ENCODE results near the gene COL18A1.

Gene COL18A1

GRCh38 chr21:45463871-45464270, 58.9 kb downstream of the COL18A1 start:
- H4K91ac ChIP-seq (ENCODE audit: low read depth, low read length, poor library complexity): no peak overlapping the region
- H2BK15ac ChIP-seq (ENCODE audit: low read length): no peak overlapping the region
- WGBS, 2 donors (ENCODE audit: extremely low coverage in 2 of 2, insufficient read length in 2 of 2, insufficient replicate concordance in 1 of 2): no CpG with 5 or more reads among the region's 7 CpGs
- H2BK5ac ChIP-seq (ENCODE audit: low read length): no peak overlapping the region
- H3K4me3 ChIP-seq (ENCODE audit: low read length in 2 of 2): no peak overlapping the region
- no peak overlapping the region for H2BK120ac ChIP-seq (ENCODE audit: low read depth, low read length)
- no peak overlapping the region for H4K8ac ChIP-seq (ENCODE audit: low read depth, low read length)
- peaks cover 0 to 2% of the 10 kb centered on the region in 2 donors for H3K36me3 ChIP-seq (replicated peaks in 1 of 2; ENCODE audit: control insufficient read depth in 2 of 2, insufficient read depth in 2 of 2, low read length in 2 of 2)
- no peak overlapping the region for H3K4ac ChIP-seq (ENCODE audit: low read length)
- no peak overlapping the region for H3K23ac ChIP-seq (ENCODE audit: low read depth, low read length, poor library complexity)
- no peak overlapping the region for H3K18ac ChIP-seq (ENCODE audit: low read length)
- H3K27me3 ChIP-seq (ENCODE audit: control insufficient read depth in 3 of 3, insufficient read depth in 3 of 3, low read depth in 1 of 3, low read length in 3 of 3): peaks cover 0 to 67% (median 0%) of the 10 kb centered on the region in 3 experiments
- no peak overlapping the region for H3K4me2 ChIP-seq (ENCODE audit: insufficient read depth, low read length, poor library complexity, severe bottlenecking)
- no peak overlapping the region for H2AFZ ChIP-seq (ENCODE audit: low read length)
- H3K27ac ChIP-seq (replicated peaks; ENCODE audit: low read length): no peak overlapping the region
- no peak overlapping the region for H2AK5ac ChIP-seq (ENCODE audit: low read depth, low read length)
- H3K14ac ChIP-seq (ENCODE audit: low read length): no peak overlapping the region
- H3K9me3 ChIP-seq (replicated peaks in 1 of 2; ENCODE audit: control insufficient read depth in 2 of 2, insufficient read depth in 1 of 2, low read depth in 1 of 2, low read length in 2 of 2): peaks cover 17% of the 10 kb centered on the region in 2 donors
- H2BK12ac ChIP-seq (ENCODE audit: low read length): no peak overlapping the region
- no peak overlapping the region for H3K9ac ChIP-seq (ENCODE audit: low read depth, low read length, poor library complexity)
- DNase-seq (ENCODE audit: low spot score): no peak
- H3K79me1 ChIP-seq (ENCODE audit: low read depth, low read length): peaks cover 16% of the 10 kb centered on the region
- peaks cover 0 to under 1% of the 10 kb centered on the region in 2 donors for H3K4me1 ChIP-seq (ENCODE audit: control insufficient read depth in 2 of 2, insufficient read depth in 1 of 2, low read depth in 1 of 2, low read length in 2 of 2)

- H3K4ac ChIP-seq (ENCODE audit: low read length): no peak overlapping the region
- peaks cover 17% of the 10 kb centered on the region in 2 donors for H3K9me3 ChIP-seq (replicated peaks in 1 of 2; ENCODE audit: control insufficient read depth in 2 of 2, insufficient read depth in 1 of 2, low read depth in 1 of 2, low read length in 2 of 2)
- no peak overlapping the region for H3K23ac ChIP-seq (ENCODE audit: low read depth, low read length, poor library complexity)
- H2AFZ ChIP-seq (ENCODE audit: low read length): no peak overlapping the region
- H4K91ac ChIP-seq (ENCODE audit: low read depth, low read length, poor library complexity): no peak overlapping the region
- no peak overlapping the region for H2BK5ac ChIP-seq (ENCODE audit: low read length)
- no peak overlapping the region for H2AK5ac ChIP-seq (ENCODE audit: low read depth, low read length)
- no peak overlapping the region for H3K9ac ChIP-seq (ENCODE audit: low read depth, low read length, poor library complexity)
- no peak overlapping the region for H3K27ac ChIP-seq (replicated peaks; ENCODE audit: low read length)
- H2BK12ac ChIP-seq (ENCODE audit: low read length): no peak overlapping the region
- H3K4me1 ChIP-seq (ENCODE audit: control insufficient read depth in 2 of 2, insufficient read depth in 1 of 2, low read depth in 1 of 2, low read length in 2 of 2): peaks cover 1 to 5% of the 10 kb centered on the region in 2 donors
- H2BK15ac ChIP-seq (ENCODE audit: low read length): no peak overlapping the region
- WGBS, 2 donors (ENCODE audit: extremely low coverage in 2 of 2, insufficient read length in 2 of 2, insufficient replicate concordance in 1 of 2): no CpG with 5 or more reads among the region's 5 CpGs
- no peak overlapping the region for H2BK120ac ChIP-seq (ENCODE audit: low read depth, low read length)
- peaks cover 0 to 2% of the 10 kb centered on the region in 2 donors for H3K36me3 ChIP-seq (replicated peaks in 1 of 2; ENCODE audit: control insufficient read depth in 2 of 2, insufficient read depth in 2 of 2, low read length in 2 of 2)
- no peak overlapping the region for H3K4me2 ChIP-seq (ENCODE audit: insufficient read depth, low read length, poor library complexity, severe bottlenecking)
- DNase-seq (ENCODE audit: low spot score): no peak
- H4K8ac ChIP-seq (ENCODE audit: low read depth, low read length): no peak overlapping the region
- no peak overlapping the region for H3K18ac ChIP-seq (ENCODE audit: low read length)
- peaks cover 0 to 70% (median 0%) of the 10 kb centered on the region in 3 experiments for H3K27me3 ChIP-seq (ENCODE audit: control insufficient read depth in 3 of 3, insufficient read depth in 3 of 3, low read depth in 1 of 3, low read length in 3 of 3)
- H3K14ac ChIP-seq (ENCODE audit: low read length): no peak overlapping the region
- H3K4me3 ChIP-seq (ENCODE audit: low read length in 2 of 2): no peak overlapping the region
- H3K79me1 ChIP-seq (ENCODE audit: low read depth, low read length): peaks cover 15% of the 10 kb centered on the region
Measured at GRCh38 chr21:45464309-45464708, 59.3 kb downstream of the COL18A1 start.

- H3K79me1 ChIP-seq (ENCODE audit: low read depth, low read length): peaks cover 10% of the 10 kb centered on the region
Measured at GRCh38 chr21:45465105-45465504, 60.1 kb downstream of the COL18A1 start.

GRCh38 chr21:45465611-45466329, 60.8 kb downstream of the COL18A1 start:
- no peak overlapping the region for H2AFZ ChIP-seq (ENCODE audit: low read length)
- H2BK120ac ChIP-seq (ENCODE audit: low read depth, low read length): no peak overlapping the region
- H3K4ac ChIP-seq (ENCODE audit: low read length): no peak overlapping the region
- H3K9ac ChIP-seq (ENCODE audit: low read depth, low read length, poor library complexity): peak overlapping the region; percentile 25
- no peaks in the 10 kb centered on the region for H3K36me3 ChIP-seq (replicated peaks in 1 of 2; ENCODE audit: control insufficient read depth in 2 of 2, insufficient read depth in 2 of 2, low read length in 2 of 2)
- H2BK12ac ChIP-seq (ENCODE audit: low read length): no peak overlapping the region
- H3K9me3 ChIP-seq (replicated peaks in 1 of 2; ENCODE audit: control insufficient read depth in 2 of 2, insufficient read depth in 1 of 2, low read depth in 1 of 2, low read length in 2 of 2): peaks cover 12 to 14% of the 10 kb centered on the region in 2 donors
- no peak overlapping the region for H3K23ac ChIP-seq (ENCODE audit: low read depth, low read length, poor library complexity)
- H2AK5ac ChIP-seq (ENCODE audit: low read depth, low read length): peak overlapping the region; percentile 58
- no peak overlapping the region for H4K91ac ChIP-seq (ENCODE audit: low read depth, low read length, poor library complexity)
- H3K27ac ChIP-seq (replicated peaks; ENCODE audit: low read length): no peak overlapping the region
- H3K4me3 ChIP-seq (ENCODE audit: low read length in 2 of 2): no peak overlapping the region
- no peak overlapping the region for H3K14ac ChIP-seq (ENCODE audit: low read length)
- peak overlapping the region; percentile 70 for H3K18ac ChIP-seq (ENCODE audit: low read length)
- H4K8ac ChIP-seq (ENCODE audit: low read depth, low read length): no peak overlapping the region
- H2BK15ac ChIP-seq (ENCODE audit: low read length): no peak overlapping the region
- H2BK5ac ChIP-seq (ENCODE audit: low read length): no peak overlapping the region
- no peak for DNase-seq (ENCODE audit: low spot score)
- peaks cover 10 to 13% of the 10 kb centered on the region in 2 donors for H3K4me1 ChIP-seq (ENCODE audit: control insufficient read depth in 2 of 2, insufficient read depth in 1 of 2, low read depth in 1 of 2, low read length in 2 of 2)
- peaks cover 10% of the 10 kb centered on the region for H3K79me1 ChIP-seq (ENCODE audit: low read depth, low read length)
- H3K4me2 ChIP-seq (ENCODE audit: insufficient read depth, low read length, poor library complexity, severe bottlenecking): no peak overlapping the region
- H3K27me3 ChIP-seq (ENCODE audit: control insufficient read depth in 3 of 3, insufficient read depth in 3 of 3, low read depth in 1 of 3, low read length in 3 of 3): peaks cover 0 to 73% (median 0%) of the 10 kb centered on the region in 3 experiments
- WGBS, 2 donors (ENCODE audit: extremely low coverage in 2 of 2, insufficient read length in 2 of 2, insufficient replicate concordance in 1 of 2): no CpG with 5 or more reads among the region's 27 CpGs

More at GRCh38 chr21:45465105-45465504, 60.1 kb downstream of the COL18A1 start:
- no peak overlapping the region for H3K4me2 ChIP-seq (ENCODE audit: insufficient read depth, low read length, poor library complexity, severe bottlenecking)
- peaks cover 0 to 1% of the 10 kb centered on the region in 2 donors for H3K36me3 ChIP-seq (replicated peaks in 1 of 2; ENCODE audit: control insufficient read depth in 2 of 2, insufficient read depth in 2 of 2, low read length in 2 of 2)
- H3K9ac ChIP-seq (ENCODE audit: low read depth, low read length, poor library complexity): no peak overlapping the region
- H3K9me3 ChIP-seq (replicated peaks in 1 of 2; ENCODE audit: control insufficient read depth in 2 of 2, insufficient read depth in 1 of 2, low read depth in 1 of 2, low read length in 2 of 2): peaks cover 16% of the 10 kb centered on the region in 2 donors
- H2BK15ac ChIP-seq (ENCODE audit: low read length): no peak overlapping the region
- H3K4me1 ChIP-seq (ENCODE audit: control insufficient read depth in 2 of 2, insufficient read depth in 1 of 2, low read depth in 1 of 2, low read length in 2 of 2): peaks cover 9 to 10% of the 10 kb centered on the region in 2 donors
- no peak for DNase-seq (ENCODE audit: low spot score)
- no peak overlapping the region for H2BK12ac ChIP-seq (ENCODE audit: low read length)
- no peak overlapping the region for H4K91ac ChIP-seq (ENCODE audit: low read depth, low read length, poor library complexity)
- no peak overlapping the region for H3K23ac ChIP-seq (ENCODE audit: low read depth, low read length, poor library complexity)
- H4K8ac ChIP-seq (ENCODE audit: low read depth, low read length): no peak overlapping the region
- H3K18ac ChIP-seq (ENCODE audit: low read length): no peak overlapping the region
- H3K27me3 ChIP-seq (ENCODE audit: control insufficient read depth in 3 of 3, insufficient read depth in 3 of 3, low read depth in 1 of 3, low read length in 3 of 3): peaks cover 0 to 72% (median 0%) of the 10 kb centered on the region in 3 experiments
- WGBS, 2 donors (ENCODE audit: extremely low coverage in 2 of 2, insufficient read length in 2 of 2, insufficient replicate concordance in 1 of 2): no CpG with 5 or more reads among the region's 16 CpGs
- H3K27ac ChIP-seq (replicated peaks; ENCODE audit: low read length): no peak overlapping the region
- no peak overlapping the region for H3K4ac ChIP-seq (ENCODE audit: low read length)
- no peak overlapping the region for H2BK5ac ChIP-seq (ENCODE audit: low read length)
- no peak overlapping the region for H3K4me3 ChIP-seq (ENCODE audit: low read length in 2 of 2)
- no peak overlapping the region for H3K14ac ChIP-seq (ENCODE audit: low read length)
- H2AFZ ChIP-seq (ENCODE audit: low read length): no peak overlapping the region
- no peak overlapping the region for H2BK120ac ChIP-seq (ENCODE audit: low read depth, low read length)
- H2AK5ac ChIP-seq (ENCODE audit: low read depth, low read length): no peak overlapping the region
